ENCODE data around the gene ARPP19. TPM values are rescaled to one million over a fixed set of nuclear protein-coding genes. Genes with fewer than 3 reads are reported as not detected.

The ARPP19 gene
- total RNA-seq, 1 experiment from 2014 or later, result 184 TPM

GRCh38 chr15:52563501-52564060 is 5.2 kb downstream of the ARPP19 start:
- H3K4me1 Mint-ChIP-seq (ENCODE audit: low read depth, unreplicated experiment), result peaks cover 7% of the 10 kb centered on the region
- Histone ChIP-seq H3K27me3 (replicated peaks; ENCODE audit: control insufficient read depth, insufficient read depth, low read length) (no peaks in the 10 kb centered on the region), H3K4me3 (ENCODE audit: low read depth, low read length) (no peak overlapping the region), H3K36me3 (ENCODE audit: control insufficient read depth, insufficient read depth, low read length) (no peaks in the 10 kb centered on the region), H3K4me1 (peaks cover 3% of the 10 kb centered on the region; the same call in 1 of the 2 replicates), H3K9me3 (no peaks in the 10 kb centered on the region)
- H3K4me3 Mint-ChIP-seq (ENCODE audit: unreplicated experiment), result no peak overlapping the region
- TF ChIP-seq CTCF (IDR thresholded peaks at IDR 0.05; ENCODE audit: insufficient read depth in 1 of 2, low read depth in 1 of 2, low read length in 1 of 2, severe bottlenecking in 1 of 2, unreplicated experiment in 1 of 2), result no peak
- intact Hi-C loops (cut with micrococcal nuclease; ENCODE audit: unreplicated experiment), result no loop called here
- no peak overlapping the region for H3K27ac Mint-ChIP-seq (ENCODE audit: unreplicated experiment)
- ChIA-PET CTCF (no interaction called here), POLR2A (no interaction called here)
- H3K36me3 Mint-ChIP-seq (ENCODE audit: insufficient read depth, unreplicated experiment), result peaks cover 15% of the 10 kb centered on the region
- DNase-seq, result no peak
- no TSS peak for BruUV-seq (replicated peaks)
- H3K9me3 Mint-ChIP-seq (ENCODE audit: unreplicated experiment), result no peaks in the 10 kb centered on the region
- no peaks in the 10 kb centered on the region for H3K27me3 Mint-ChIP-seq (ENCODE audit: insufficient read depth, unreplicated experiment)

GRCh38 chr15:52559575-52559974 is 9.3 kb downstream of the ARPP19 start:
- no peak overlapping the region for H3K4me3 ChIP-seq (ENCODE audit: low read depth, low read length)
- intact Hi-C loops (cut with micrococcal nuclease; ENCODE audit: unreplicated experiment), result no loop called here
- ChIA-PET CTCF (no interaction called here), POLR2A (no interaction called here)
- Mint-ChIP-seq H3K4me1 (ENCODE audit: low read depth, unreplicated experiment) (peaks cover 21% of the 10 kb centered on the region), H3K9me3 (ENCODE audit: unreplicated experiment) (no peaks in the 10 kb centered on the region), H3K36me3 (ENCODE audit: insufficient read depth, unreplicated experiment) (peaks cover 30% of the 10 kb centered on the region), H3K4me3 (ENCODE audit: unreplicated experiment) (no peak overlapping the region), H3K27me3 (ENCODE audit: insufficient read depth, unreplicated experiment) (no peaks in the 10 kb centered on the region), H3K27ac (ENCODE audit: unreplicated experiment) (no peak overlapping the region)
- peaks cover 3% of the 10 kb centered on the region; the same call in 1 of the 2 replicates for H3K4me1 ChIP-seq
- no peak for TF ChIP-seq CTCF (IDR thresholded peaks at IDR 0.05; ENCODE audit: insufficient read depth in 1 of 2, low read depth in 1 of 2, low read length in 1 of 2, severe bottlenecking in 1 of 2, unreplicated experiment in 1 of 2)
- no peak for DNase-seq
- H3K9me3 ChIP-seq, result no peaks in the 10 kb centered on the region
- BruUV-seq (replicated peaks), result no TSS peak
- no peaks in the 10 kb centered on the region for H3K36me3 ChIP-seq (ENCODE audit: control insufficient read depth, insufficient read depth, low read length)
- no peaks in the 10 kb centered on the region for H3K27me3 ChIP-seq (replicated peaks; ENCODE audit: control insufficient read depth, insufficient read depth, low read length)

- intact Hi-C loops (cut with micrococcal nuclease; ENCODE audit: unreplicated experiment), result no loop called here
- Histone ChIP-seq H3K4me1 (peaks cover 3% of the 10 kb centered on the region; the same call in 1 of the 2 replicates), H3K9me3 (no peaks in the 10 kb centered on the region), H3K4me3 (ENCODE audit: low read depth, low read length) (no peak overlapping the region), H3K27me3 (replicated peaks; ENCODE audit: control insufficient read depth, insufficient read depth, low read length) (no peaks in the 10 kb centered on the region), H3K36me3 (ENCODE audit: control insufficient read depth, insufficient read depth, low read length) (no peaks in the 10 kb centered on the region)
- H3K27ac Mint-ChIP-seq (ENCODE audit: unreplicated experiment), result no peak overlapping the region
- peaks cover 35% of the 10 kb centered on the region for H3K36me3 Mint-ChIP-seq (ENCODE audit: insufficient read depth, unreplicated experiment)
- no peak for DNase-seq
- H3K4me1 Mint-ChIP-seq (ENCODE audit: low read depth, unreplicated experiment), result peaks cover 21% of the 10 kb centered on the region
- BruUV-seq (replicated peaks), result no TSS peak
- no peak for TF ChIP-seq CTCF (IDR thresholded peaks at IDR 0.05; ENCODE audit: insufficient read depth in 1 of 2, low read depth in 1 of 2, low read length in 1 of 2, severe bottlenecking in 1 of 2, unreplicated experiment in 1 of 2)
- no peaks in the 10 kb centered on the region for H3K9me3 Mint-ChIP-seq (ENCODE audit: unreplicated experiment)
- no peak overlapping the region for H3K4me3 Mint-ChIP-seq (ENCODE audit: unreplicated experiment)
- ChIA-PET CTCF (no interaction called here), POLR2A (no interaction called here)
- no peaks in the 10 kb centered on the region for H3K27me3 Mint-ChIP-seq (ENCODE audit: insufficient read depth, unreplicated experiment)
These were observed 9.8 kb downstream of the ARPP19 start for GRCh38 chr15:52559022-52559421.

Data from Caco-2 (cell line).